HFFc6 (cell line): ENCODE data around the gene NCKAP5L. TPM values are rescaled to one million over a fixed set of nuclear protein-coding genes. Genes with fewer than 3 reads are reported as not detected.

Experiments used
- DNase-seq: peaks from one replicate; pipeline ENCODE4 v3.0.0-alpha.2; 2018
- H3K27ac Mint-ChIP-seq: 2 replicates; pipeline ENCODE4 v1.8.0; 2020; ENCODE audit warnings: mild to moderate bottlenecking, mixed read lengths
- H3K27me3 Mint-ChIP-seq: 2 replicates; pipeline ENCODE4 v1.8.0; 2021; ENCODE audit warnings: mild to moderate bottlenecking, moderate library complexity, mixed read lengths; ENCODE audit not compliant: insufficient read depth
- H3K36me3 Mint-ChIP-seq: 2 replicates; pipeline ENCODE4 v1.8.0; 2021; ENCODE audit warnings: low read depth, mixed read lengths
- H3K4me1 Mint-ChIP-seq: 2 replicates; pipeline ENCODE4 v1.8.0; 2020; ENCODE audit warnings: low read depth, mixed read lengths
- H3K4me3 Mint-ChIP-seq: 2 replicates; pipeline ENCODE4 v1.8.0; 2020; ENCODE audit warnings: mild to moderate bottlenecking, moderate library complexity, mixed read lengths
- H3K9me3 Mint-ChIP-seq: 2 replicates; pipeline ENCODE4 v1.8.0; 2020; ENCODE audit warnings: mild to moderate bottlenecking, mixed read lengths
- CTCF ChIP-seq: fragments of 200-600 bp; sonication (generic); IDR thresholded peaks from 2 replicates; pipeline ENCODE4 v1.5.0; 2021; ENCODE audit warnings: antibody characterized with exemption, mild to moderate bottlenecking
- total RNA-seq, 6 experiments: library from RNA; stranded (reverse); fragmentation: NEBNext Ultra II Directional; extraction: Animal tissue kit (Norgen Biotek cat#: 25700); gene quantifications; 2 replicates in 1 of 6; 3 replicates in 5 of 6; pipeline ENCODE4 v1.2.3, GENCODE V29; 2021

The NCKAP5L gene
- total RNA-seq, 6 experiments from 2014 or later: 24.4 to 37.5 (median 25.0) TPM

DNA sequence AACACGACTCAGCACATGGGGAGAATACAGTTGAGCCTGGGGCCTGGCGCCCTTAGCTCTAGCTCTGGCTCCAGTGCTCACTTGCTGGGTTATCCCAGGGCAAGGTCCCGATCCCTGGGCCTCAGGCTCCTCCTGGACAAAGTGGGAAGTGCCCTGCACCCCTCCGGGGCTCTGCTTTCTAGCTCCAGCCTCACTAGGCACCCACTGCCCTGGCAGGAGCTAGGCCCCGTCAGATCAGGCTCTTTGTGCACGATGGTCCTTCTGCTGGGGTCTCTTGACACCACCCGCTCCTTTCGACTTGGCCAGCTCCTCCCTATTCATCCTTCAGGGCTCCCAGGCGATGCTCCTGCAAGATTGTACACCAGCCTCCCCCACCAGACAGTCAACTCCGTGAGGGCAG is 23.4 kb downstream of the NCKAP5L start:
- H3K27me3 Mint-ChIP-seq: peaks cover 3% of the 10 kb centered on the region
- 0 out of 2 replicates have a peak, but pooled peaks cover 10% of the 10 kb centered on the region for H3K36me3 Mint-ChIP-seq
- H3K9me3 Mint-ChIP-seq: no peaks in the 10 kb centered on the region
- no peak overlapping the region for H3K27ac Mint-ChIP-seq
- H3K4me1 Mint-ChIP-seq: peaks cover 4% of the 10 kb centered on the region; the same call in 1 of the 2 replicates
- no peak for TF ChIP-seq CTCF
- no peak overlapping the region for H3K4me3 Mint-ChIP-seq
- no peak for DNase-seq

DNA sequence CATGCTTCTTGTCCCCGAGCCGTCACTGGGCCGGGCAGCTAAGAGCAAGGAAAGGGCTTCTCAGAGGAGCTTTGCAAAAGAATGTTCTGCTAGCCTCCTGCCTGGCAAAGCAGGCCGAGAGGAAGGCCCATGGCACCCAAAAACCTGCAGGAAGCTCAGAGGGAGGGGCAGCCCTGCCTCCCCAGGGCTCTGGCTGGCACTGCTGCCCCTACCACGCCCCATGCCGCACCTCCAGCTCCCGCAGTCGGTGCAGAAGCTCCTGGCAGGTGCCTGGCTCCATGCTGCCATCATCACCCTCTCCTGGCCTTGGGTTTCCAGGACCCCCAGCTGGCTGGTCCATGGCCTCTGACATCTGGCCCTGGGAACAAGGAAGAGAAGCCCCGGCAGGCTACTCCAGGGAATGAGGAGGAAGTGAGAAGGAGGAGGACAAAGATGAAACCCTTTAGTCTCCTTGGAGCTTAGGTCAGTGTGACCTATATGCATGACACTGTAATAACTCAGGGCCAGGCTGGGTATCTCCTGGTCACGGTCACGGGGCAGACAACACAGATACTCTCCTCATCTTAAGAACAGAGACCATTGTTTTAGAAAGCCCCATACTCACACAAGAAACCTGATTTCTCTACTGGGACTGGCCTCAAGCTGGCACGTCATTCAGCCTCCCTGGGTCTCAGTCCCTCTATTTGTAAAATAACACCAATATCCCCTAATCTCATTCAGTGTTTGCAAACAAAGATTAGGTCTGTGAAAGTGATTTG is 24.3 kb downstream of the NCKAP5L start:
- H3K27ac Mint-ChIP-seq: no peak overlapping the region
- DNase-seq: no peak

DNA sequence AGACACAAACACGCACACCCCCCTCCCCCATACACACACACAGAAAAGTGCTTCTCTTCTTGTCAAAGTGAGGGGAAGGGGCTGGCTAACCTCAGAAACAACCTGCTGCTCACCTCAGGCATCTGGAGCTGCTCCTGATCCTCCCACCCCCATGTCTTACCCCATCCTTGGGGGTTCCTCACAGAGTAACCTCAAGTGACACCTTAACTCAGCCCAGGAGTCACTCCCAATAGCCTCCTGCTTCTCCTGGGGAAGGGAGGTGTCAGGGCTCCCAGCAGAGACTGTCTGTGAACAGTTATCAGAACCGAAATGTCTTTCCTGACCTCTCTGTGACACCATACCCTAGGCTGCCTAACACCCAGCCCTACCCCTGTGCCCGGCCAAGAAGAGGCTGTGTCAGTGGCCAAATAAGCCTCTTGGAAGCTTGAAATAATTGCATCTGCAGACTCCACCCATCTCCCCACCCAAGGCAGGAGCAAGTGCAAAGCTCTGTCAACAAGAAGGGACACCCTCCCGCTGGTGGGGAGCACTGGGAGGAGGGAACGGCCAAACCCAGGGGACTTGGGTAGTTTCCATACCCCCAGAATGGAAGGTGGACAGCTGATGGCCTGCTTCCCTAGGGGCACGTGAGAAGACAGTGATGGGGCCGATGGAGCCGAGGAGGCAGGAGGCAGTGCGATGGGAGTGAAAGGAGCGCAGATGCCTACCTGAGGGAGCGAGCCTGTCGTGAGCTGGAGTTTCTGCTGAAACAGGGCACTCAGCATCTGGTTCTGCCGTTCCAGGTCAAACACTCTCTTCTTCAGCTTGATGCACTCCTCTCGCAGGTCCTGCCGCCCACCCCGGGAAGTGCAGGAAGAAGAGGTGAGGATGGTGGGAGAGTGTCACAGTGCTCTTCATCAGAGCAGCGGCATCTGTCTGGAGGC is 26.8 kb downstream of the NCKAP5L start:
- Mint-ChIP-seq H3K9me3 (no peaks in the 10 kb centered on the region), H3K27me3 (peaks cover 2% of the 10 kb centered on the region), H3K36me3 (0 out of 2 replicates have a peak, but pooled peaks cover 10% of the 10 kb centered on the region), H3K4me3 (no peak overlapping the region), H3K27ac (no peak overlapping the region), H3K4me1 (no peaks in the 10 kb centered on the region)
- no peak for TF ChIP-seq CTCF
- DNase-seq: no peak

More for the DNA sequence above, 24.3 kb downstream of the NCKAP5L start:
- no peak for TF ChIP-seq CTCF
- Mint-ChIP-seq H3K4me3 (no peak overlapping the region), H3K27me3 (peaks cover 2% of the 10 kb centered on the region), H3K9me3 (no peaks in the 10 kb centered on the region), H3K4me1 (no peaks in the 10 kb centered on the region), H3K36me3 (0 out of 2 replicates have a peak, but pooled peaks cover 10% of the 10 kb centered on the region)

- Mint-ChIP-seq H3K36me3 (0 out of 2 replicates have a peak, but pooled peaks cover 10% of the 10 kb centered on the region), H3K4me3 (no peak overlapping the region), H3K27me3 (peaks cover 2% of the 10 kb centered on the region), H3K9me3 (no peaks in the 10 kb centered on the region), H3K27ac (no peak overlapping the region), H3K4me1 (no peaks in the 10 kb centered on the region)
- no peak for DNase-seq
- no peak for TF ChIP-seq CTCF
These were observed 27.6 kb downstream of the NCKAP5L start for GRCh38 chr12:49800421-49801140.

DNA sequence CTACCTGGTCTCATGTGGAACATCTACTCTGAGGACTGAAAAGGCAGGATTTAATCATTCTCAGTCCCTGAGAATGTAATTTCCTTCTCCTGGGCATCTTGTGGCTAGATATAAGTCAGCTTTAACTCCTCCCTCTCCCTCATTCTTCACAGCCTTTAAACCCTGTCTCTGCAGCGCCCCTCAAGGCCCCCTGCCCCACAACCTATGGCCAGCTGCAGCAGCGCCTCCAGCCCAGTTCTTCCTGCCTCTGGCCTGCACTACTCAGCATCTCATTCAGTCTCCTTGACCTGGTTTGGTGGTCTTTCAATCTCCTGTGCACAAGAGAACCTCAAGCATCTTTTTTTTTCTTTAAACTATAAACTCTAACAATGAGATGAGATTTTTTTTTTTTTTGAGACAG is 29.3 kb downstream of the NCKAP5L start:
- TF ChIP-seq CTCF: no peak
- H3K4me3 Mint-ChIP-seq: no peak overlapping the region
- H3K4me1 Mint-ChIP-seq: no peaks in the 10 kb centered on the region
- no peak overlapping the region for H3K27ac Mint-ChIP-seq
- DNase-seq: no peak
- peaks cover 2% of the 10 kb centered on the region for H3K27me3 Mint-ChIP-seq
- 0 out of 2 replicates have a peak, but pooled peaks cover 4% of the 10 kb centered on the region for H3K36me3 Mint-ChIP-seq
- no peaks in the 10 kb centered on the region for H3K9me3 Mint-ChIP-seq
